Fibroblast of the conjunctiva (primary cell): Measurements from ENCODE around the gene MNX1.

Source experiments
- DNase-seq: peaks from one replicate; pipeline ENCODE4 v3.0.0-alpha.2; 2010; ENCODE audit warnings: low read depth

Gene MNX1

DNA sequence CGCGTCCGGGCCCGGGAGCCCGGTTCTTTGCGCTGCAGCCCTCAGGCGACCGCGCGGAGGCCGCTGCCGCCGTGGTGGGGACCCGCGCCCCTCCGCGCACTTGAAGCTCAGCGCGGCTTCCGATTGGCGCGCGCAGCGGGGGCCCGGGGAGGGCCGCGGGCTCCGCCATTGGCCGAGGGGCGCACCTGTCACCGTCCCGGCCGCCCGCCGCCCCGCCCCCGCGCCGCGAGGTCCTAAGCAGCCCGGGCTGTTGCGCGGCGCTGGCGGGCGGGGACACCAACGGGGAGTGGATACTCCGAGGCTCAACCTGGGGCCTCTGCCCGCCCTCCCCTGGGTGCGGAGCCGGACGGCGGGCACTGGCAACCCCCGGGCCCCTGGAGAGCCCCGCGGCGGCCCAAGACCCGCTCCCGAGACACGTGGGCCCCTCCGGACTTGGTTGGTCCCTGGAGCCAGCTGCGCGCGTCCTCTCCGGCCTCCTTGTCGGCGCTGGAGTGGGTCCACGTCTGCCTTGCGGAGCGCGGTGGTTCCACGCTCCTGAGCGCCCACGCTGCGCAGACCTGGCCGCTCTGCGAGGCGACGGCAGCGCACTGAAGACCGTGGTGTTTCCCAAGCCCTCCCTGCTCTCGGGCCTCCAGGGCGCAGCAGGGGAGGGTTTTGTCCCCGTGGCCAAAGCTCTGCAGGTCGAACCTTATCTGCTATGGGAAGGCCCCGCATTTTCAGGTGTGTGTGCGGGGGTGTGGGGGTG is at the start of gene MNX1:
MNX1 (minus strand) TSS at position 76 of the 745 bp plus-strand sequence. CDS start 313 bp downstream, outside the sequence.
- no peak for DNase-seq

GRCh38 chr7:157059534-157059933 is 49.1 kb upstream of the MNX1 start:
- DNase-seq, result no peak

DNA sequence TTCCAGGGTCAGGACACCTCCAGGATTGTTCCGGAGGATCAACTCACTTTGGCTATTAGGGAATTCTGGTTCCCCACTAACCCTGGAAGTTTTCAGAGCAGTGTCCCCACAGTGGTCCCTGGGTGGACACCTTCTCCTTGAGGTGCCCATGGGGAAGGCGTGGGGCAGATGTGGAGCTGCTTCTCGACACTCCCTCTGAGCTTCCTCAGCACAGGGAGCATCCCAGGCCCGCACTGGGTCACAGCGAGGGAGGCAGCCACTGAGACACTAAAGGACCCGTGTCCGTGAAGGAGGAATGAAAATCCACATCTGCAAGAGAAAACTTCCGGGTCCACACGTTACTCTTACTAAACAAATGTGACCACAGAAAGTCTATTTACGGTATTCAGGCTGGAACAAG is 48.2 kb upstream of the MNX1 start:
- DNase-seq, result no peak

DNA sequence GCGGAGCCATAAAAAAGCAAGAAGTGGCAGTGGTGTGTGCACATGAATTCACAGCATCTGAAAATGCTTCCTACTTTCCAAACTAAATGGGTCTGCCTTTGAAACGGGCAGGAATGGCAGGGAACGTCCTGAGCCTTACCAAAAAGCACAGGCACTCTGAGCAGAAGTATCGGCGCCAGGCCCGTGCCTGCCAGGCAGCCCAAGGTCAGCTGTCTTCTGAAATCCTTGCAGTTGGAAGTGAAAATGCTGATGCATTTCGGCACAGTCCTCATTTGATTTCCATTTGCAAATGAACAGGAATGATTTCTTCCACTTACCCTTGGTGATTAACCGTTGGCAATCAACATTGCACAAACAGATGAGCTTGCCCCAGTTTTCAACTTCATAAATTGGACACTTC is 47.6 kb upstream of the MNX1 start:
- no peak for DNase-seq

GRCh38 chr7:157056957-157057902 is 46.8 kb upstream of the MNX1 start:
- no peak for DNase-seq

DNA sequence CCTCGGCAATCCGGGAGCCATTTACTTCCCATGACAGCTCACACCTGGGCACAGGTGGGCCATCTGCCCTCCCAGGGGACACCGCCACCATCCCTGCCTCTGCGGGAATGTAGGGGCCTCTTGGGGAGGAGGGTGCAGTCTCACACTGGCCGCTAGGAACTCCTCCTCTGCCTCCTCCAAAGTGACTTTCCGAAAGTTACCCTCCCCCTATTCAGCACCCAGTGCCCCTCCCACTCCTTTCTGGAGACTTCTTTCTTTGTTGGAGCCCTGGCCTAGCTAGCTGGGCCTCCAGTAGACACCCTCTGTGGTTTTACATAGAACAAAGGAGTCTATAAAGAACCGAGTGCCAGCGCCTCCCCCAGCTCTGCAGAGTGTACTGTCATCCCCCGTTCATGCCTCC is 45.8 kb upstream of the MNX1 start:
- DNase-seq, result no peak

DNA sequence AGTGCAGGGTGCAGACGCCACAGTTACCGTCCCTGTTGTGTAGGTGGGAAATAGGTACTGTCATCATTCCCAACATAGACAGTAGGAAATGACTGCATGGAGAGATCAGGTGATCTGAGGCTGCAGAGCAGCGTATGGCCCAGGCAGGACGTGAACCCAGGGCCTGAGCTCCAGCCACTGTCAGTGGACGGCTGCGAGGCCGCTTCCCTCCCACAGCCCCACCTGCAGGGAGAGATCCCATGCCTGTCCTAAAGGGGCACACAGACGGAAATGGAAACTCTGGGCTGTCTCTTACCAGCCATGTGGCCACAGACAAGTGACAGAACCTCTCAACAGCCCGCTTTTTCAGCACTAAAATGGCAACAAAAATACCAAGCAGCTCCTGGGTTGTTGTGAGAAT is 44.5 kb upstream of the MNX1 start:
- no peak for DNase-seq

GRCh38 chr7:157053118-157053517 is 42.7 kb upstream of the MNX1 start:
- no peak for DNase-seq

DNA sequence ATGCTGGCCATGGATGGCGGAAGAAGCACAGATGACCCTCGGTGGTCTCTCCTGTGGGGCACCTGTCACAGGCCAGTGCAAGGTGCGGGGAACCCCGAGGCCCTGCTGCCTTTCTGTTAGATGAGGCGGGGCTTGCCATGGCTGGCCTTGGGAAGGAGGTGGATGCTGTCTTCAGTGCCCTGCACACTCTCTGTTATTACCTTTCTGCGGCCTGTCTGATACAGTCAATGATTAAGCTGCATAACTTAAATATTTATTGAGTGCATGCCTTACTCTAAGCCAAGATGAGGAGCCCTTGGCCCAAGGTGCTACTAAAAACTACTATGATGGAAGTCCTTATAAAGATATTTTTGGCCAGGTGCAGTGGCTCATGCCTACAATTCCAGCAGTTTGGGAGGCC is 36.7 kb upstream of the MNX1 start:
- DNase-seq, result no peak

DNA sequence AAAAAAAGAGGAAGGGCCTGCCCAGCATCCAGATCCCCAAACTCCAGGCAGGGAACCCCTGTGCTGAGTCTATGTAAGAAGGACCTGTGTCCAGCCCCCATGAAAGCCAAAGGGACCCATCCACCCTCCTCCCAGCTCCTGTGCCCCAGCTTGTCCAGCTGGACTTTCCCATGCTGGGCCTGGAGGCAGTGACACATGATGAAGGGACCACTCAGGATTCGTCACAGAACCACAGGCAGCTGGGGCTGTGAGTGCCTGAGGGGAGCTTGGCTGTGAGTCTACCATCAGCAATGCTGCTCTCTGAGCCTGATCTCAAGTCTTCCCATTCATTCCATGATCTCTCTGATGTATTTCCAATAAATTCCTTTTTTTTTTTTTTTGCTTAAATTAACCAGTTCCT is 36.2 kb upstream of the MNX1 start:
- DNase-seq, result no peak

DNA sequence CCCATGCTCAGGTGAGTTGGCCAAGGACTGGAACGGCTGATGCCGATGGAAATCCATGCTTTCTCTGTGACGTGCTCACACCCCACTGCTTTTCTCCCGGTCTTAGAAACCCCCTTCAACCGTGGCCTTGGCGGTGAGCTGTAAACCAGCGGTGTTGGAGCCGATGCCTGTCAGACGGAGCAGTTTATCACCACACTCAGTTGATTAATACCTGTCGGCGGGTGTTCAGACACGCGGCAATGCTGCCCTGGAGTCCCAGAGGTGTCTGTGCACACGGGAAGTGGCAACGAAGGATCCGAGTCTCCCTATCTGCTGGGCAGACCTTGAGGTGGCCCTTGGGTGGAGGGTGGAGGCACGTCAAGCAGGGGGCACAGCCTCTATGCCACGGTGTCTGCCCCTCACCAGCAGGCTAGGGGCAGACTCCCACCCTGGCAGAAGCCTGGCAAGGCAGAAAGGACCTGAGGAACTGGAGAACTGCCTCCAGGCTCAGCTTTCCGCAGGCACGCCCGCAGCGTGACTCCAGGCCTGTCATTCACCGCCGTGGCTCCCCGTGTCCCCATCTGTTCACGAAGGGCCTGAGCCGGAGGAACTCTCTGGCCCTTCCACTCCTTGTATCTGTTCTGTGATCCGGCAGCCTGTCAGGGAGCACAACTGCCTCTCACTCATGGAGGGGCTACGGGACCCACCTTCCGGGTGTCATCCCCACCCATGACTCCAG is 34.6 kb upstream of the MNX1 start:
- DNase-seq, result no peak

DNA sequence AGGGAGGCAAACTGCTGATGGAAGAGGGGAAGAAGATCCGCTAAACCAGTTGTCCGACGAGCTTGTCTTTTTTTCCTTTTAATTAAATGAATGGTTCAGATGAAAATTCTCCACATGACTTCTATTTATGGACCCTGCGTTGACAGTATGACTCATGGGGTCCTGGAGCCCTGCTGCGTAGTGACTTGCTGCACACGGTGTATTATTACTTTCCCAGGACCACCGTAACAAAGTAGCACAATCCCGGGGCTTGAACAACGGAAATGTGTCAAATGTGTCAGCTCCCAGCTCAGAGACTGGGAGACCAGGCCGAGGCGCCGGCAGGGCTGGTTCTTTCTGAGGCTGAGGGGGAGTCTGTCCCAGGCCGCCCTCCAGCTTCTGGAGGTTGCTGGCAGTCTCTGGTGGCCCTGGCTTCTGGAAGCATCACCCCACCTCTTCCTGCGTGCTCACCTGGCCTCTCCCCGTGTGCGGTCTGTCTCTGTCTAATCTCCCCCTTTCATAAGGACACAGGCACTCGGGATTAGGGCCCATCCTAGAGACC is 33.8 kb upstream of the MNX1 start:
- DNase-seq, result no peak

- DNase-seq, result no peak
Measured at GRCh38 chr7:157043745-157044144, 33.3 kb upstream of the MNX1 start.

DNA sequence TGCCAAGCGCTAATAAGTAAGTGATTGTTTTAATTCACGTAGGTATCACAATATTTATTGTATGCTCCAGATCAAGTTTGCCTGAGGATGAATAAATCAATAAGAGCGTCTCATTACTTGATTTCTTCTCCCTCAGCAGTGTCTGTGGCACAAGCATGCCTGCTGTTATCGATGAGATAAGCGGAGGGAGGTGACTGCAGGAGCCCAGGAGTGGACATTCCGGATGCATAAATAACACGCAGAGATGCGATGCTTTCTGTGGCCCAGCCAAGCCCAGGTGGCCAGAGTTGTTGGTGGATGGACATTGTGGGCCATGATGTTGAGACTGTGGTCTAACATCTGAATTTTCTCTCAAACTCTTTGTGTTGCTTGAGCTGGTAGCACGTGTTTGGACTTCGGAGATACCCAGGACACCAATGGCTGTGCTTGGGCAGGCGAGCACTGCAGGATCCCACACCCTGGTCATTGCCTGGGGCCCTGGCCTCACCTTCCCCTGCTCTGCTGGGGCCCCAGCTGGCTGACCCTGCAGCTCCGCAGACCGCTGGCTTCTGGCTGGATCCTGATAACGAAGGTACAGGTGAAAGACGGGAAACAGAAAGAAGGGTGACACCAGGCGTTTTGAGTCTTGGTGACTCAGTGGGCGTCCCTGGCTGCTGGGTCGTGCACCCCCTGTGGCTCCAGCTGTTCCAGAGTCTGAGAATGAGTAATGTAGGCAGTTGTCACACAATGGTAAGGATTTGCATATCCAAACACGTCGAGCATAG is 31.2 kb upstream of the MNX1 start:
- DNase-seq, result no peak

- DNase-seq, result no peak
Measured at GRCh38 chr7:157041004-157041403, 30.5 kb upstream of the MNX1 start.

- no peak for DNase-seq
Measured at GRCh38 chr7:157037635-157038034, 27.2 kb upstream of the MNX1 start.

- DNase-seq, result no peak
Measured at GRCh38 chr7:157037028-157037427, 26.6 kb upstream of the MNX1 start.

GRCh38 chr7:157035979-157036378 is 25.5 kb upstream of the MNX1 start:
- DNase-seq, result no peak

GRCh38 chr7:157035302-157035701 is 24.8 kb upstream of the MNX1 start:
- no peak for DNase-seq

- DNase-seq, result no peak
Measured at GRCh38 chr7:157033483-157034473, 23.3 kb upstream of the MNX1 start.
